ENCODE data around the gene RFX2. TPM values are rescaled to one million over a fixed set of nuclear protein-coding genes. Genes with fewer than 3 reads are reported as not detected.

Gene RFX2
- total and polyA plus RNA-seq, 7 experiments from 2014 or later, result 3.8 to 18.4 (median 8.2) TPM

GRCh38 chr19:6064336-6065073 is 45.8 kb downstream of the RFX2 start:
- no peak overlapping the region for H3K4me3 Mint-ChIP-seq
- H3K27me3 Mint-ChIP-seq, result peaks cover 0 to 15% (median 6%) of the 10 kb centered on the region in 5 donors
- peaks cover 25 to 55% (median 48%) of the 10 kb centered on the region in 7 donors for H3K4me1 Mint-ChIP-seq
- H3K36me3 ChIP-seq (ENCODE audit: control insufficient read depth in 2 of 3, insufficient read depth in 3 of 3, low read length in 3 of 3), result no peaks in the 10 kb centered on the region
- no peaks in the 10 kb centered on the region for H3K27me3 ChIP-seq (ENCODE audit: control insufficient read depth in 2 of 2, insufficient read depth in 2 of 2, low read length in 2 of 2)
- H3K4me3 ChIP-seq (ENCODE audit: low read length), result no peak overlapping the region
- no peak for ATAC-seq
- H3K27ac Mint-ChIP-seq, result no peak overlapping the region
- H3K4me1 ChIP-seq (ENCODE audit: control insufficient read depth in 2 of 2, insufficient read depth in 2 of 2, low read length in 2 of 2), result peaks cover 0 to 4% of the 10 kb centered on the region in 2 donors
- ChIA-PET CTCF (interaction anchor here (1.5 kb wide), 1 partner anchor 16 kb away, joined by 3 read pairs; no protein-coding TSS in a partner anchor), POLR2A (no interaction called here)
- H3K9me3 Mint-ChIP-seq, result peaks cover 0 to 3% (median 0%) of the 10 kb centered on the region in 11 donors
- H3K36me3 Mint-ChIP-seq, result peaks cover 0 to 4% (median 0%) of the 10 kb centered on the region in 5 donors
- intact Hi-C loops (cut with micrococcal nuclease), result loop anchor here in 1 of 2 donors (5.0 kb wide), 1 partner anchor 48 kb away; the partner anchor contains the start of gene RFX2
- H3K27ac ChIP-seq (ENCODE audit: low read depth, low read length), result no peak overlapping the region
- H3K9me3 ChIP-seq (ENCODE audit: control insufficient read depth in 2 of 3, low read length in 3 of 3), result no peaks in the 10 kb centered on the region
- DNase-seq, result no peak

DNA sequence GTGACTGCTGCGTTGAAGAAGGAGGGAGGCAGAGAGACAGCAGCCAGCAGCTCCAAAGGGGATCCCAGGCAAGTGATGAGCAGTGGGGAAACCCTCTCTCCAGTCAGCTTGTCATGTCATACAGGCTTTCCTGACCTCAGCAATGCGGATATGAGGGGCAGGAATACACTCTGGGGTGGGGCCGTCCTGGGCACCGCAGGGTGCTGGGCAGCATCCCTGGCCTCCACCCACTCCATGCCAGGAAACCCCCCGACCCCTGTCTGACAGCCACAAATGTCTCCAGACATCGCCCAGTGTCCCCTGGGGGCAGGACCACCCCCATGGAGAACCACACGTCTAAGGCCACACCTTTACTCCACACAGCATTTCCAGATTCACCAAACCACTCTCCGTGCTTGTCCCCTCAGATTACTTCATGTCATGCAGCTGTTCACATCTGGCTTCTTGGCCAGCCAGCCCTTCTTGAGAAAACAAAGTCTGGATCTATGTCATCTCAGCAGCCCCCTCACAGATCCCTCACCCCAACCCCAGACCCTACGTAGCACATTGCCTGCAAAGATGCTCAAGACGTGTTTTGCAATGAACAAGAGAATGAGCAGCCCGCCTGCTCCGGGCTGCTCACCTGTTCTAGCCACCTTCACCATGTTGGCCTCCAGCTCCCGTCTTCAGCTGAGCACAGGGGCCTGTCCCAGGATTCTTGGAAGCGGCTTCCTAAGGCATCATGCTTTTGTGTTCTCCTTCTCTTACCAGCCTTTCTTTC is 46.5 kb downstream of the RFX2 start:
- ChIA-PET POLR2A (interaction anchor here (0.5 kb wide), 1 partner anchor 1743 kb away, joined by 3 read pairs; no protein-coding TSS in a partner anchor), CTCF (interaction anchor here (1.5 kb wide), 1 partner anchor 16 kb away, joined by 3 read pairs; no protein-coding TSS in a partner anchor)
- Mint-ChIP-seq H3K27me3 (peaks cover 0 to 15% (median 6%) of the 10 kb centered on the region in 5 donors), H3K27ac (no peak overlapping the region), H3K4me1 (peaks cover 19 to 55% (median 44%) of the 10 kb centered on the region in 7 donors), H3K4me3 (no peak overlapping the region), H3K9me3 (no peaks in the 10 kb centered on the region), H3K36me3 (no peaks in the 10 kb centered on the region)
- Histone ChIP-seq H3K4me3 (ENCODE audit: low read length) (no peak overlapping the region), H3K4me1 (ENCODE audit: control insufficient read depth in 2 of 2, insufficient read depth in 2 of 2, low read length in 2 of 2) (peaks cover 0 to 4% of the 10 kb centered on the region in 2 donors), H3K36me3 (ENCODE audit: control insufficient read depth in 2 of 3, insufficient read depth in 3 of 3, low read length in 3 of 3) (no peaks in the 10 kb centered on the region), H3K27ac (ENCODE audit: low read depth, low read length) (no peak overlapping the region), H3K9me3 (ENCODE audit: control insufficient read depth in 2 of 3, low read length in 3 of 3) (no peaks in the 10 kb centered on the region), H3K27me3 (ENCODE audit: control insufficient read depth in 2 of 2, insufficient read depth in 2 of 2, low read length in 2 of 2) (no peaks in the 10 kb centered on the region)
- intact Hi-C loops (cut with micrococcal nuclease), result no loop called here
- ATAC-seq (no peak), DNase-seq (no peak)

DNA sequence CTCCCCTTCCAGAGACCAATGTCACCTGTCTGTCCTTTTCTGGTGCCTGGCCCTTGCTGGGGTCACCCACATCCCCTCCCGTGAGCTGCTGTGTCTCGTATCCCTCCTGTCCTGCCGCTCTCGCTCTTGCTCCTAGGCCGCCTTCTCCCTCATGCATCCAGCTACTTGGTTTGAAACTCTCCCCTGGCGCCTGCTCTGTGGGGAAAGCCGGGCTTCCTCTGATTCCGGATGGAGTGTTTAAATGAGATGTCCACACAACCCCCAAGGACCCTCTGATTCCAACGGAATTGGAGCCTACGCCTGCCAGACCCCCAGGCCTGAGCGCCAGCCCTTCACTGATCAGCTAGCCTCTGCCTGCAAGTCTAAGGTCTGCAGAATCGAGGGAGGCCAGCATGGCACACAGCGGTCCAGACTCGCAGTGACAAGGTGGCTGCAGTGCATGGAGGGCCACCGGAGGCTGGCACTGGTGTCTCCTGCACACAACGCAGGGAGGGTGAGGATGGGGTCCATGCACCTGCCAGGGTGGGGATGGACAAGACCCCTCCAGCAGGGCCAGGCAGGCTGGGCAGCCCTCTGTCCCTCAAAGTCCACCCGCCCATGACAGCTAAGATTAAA is 47.2 kb downstream of the RFX2 start:
- intact Hi-C loops (cut with micrococcal nuclease), result no loop called here
- H3K27ac Mint-ChIP-seq, result peak overlapping the region in 1 of 9 donors; percentile 40
- H3K4me3 Mint-ChIP-seq, result peak overlapping the region in 1 of 10 donors; percentile 17
- ChIA-PET CTCF (interaction anchor here (0.8 to 1.0 kb wide), 2 partner anchors 11 to 15 kb away, joined by 3 to 4 read pairs; no protein-coding TSS in a partner anchor), POLR2A (interaction anchor here (0.5 kb wide), 1 partner anchor 1743 kb away, joined by 3 read pairs; no protein-coding TSS in a partner anchor)
- H3K36me3 ChIP-seq (ENCODE audit: control insufficient read depth in 2 of 3, insufficient read depth in 3 of 3, low read length in 3 of 3), result no peaks in the 10 kb centered on the region
- no peaks in the 10 kb centered on the region for H3K9me3 Mint-ChIP-seq
- no peaks in the 10 kb centered on the region for H3K27me3 ChIP-seq (ENCODE audit: control insufficient read depth in 2 of 2, insufficient read depth in 2 of 2, low read length in 2 of 2)
- no peak for DNase-seq
- H3K4me1 Mint-ChIP-seq, result peaks cover 19 to 55% (median 44%) of the 10 kb centered on the region in 7 donors
- H3K9me3 ChIP-seq (ENCODE audit: control insufficient read depth in 2 of 3, low read length in 3 of 3), result no peaks in the 10 kb centered on the region
- no peak for ATAC-seq
- no peak overlapping the region for H3K27ac ChIP-seq (ENCODE audit: low read depth, low read length)
- peaks cover 0 to 15% (median 6%) of the 10 kb centered on the region in 5 donors for H3K27me3 Mint-ChIP-seq
- peaks cover 0 to 4% of the 10 kb centered on the region in 2 donors for H3K4me1 ChIP-seq (ENCODE audit: control insufficient read depth in 2 of 2, insufficient read depth in 2 of 2, low read length in 2 of 2)
- H3K4me3 ChIP-seq (ENCODE audit: low read length), result no peak overlapping the region
- H3K36me3 Mint-ChIP-seq, result no peaks in the 10 kb centered on the region

DNA sequence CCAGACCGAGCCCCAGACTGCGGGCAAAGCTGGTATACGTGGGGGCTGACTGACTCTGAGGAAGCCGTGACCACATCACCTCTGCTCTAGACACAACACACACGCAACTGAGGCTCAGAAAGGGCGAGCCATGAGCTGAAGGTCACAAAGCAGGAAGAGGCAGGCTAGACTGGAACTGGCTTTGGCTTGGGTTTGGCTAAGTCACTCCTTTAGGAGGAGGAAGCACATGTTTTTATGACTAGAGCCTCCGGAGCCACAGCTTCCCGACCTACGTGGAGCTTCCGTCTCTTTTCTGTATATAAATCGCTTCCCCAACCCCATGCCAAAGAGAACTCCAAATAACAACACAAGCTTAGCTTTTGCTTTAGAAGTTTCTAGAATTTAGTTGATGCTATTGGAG is 48.0 kb downstream of the RFX2 start:
- ChIA-PET POLR2A (no interaction called here), CTCF (interaction anchor here (0.8 to 1.0 kb wide), 2 partner anchors 11 to 14 kb away, joined by 3 to 4 read pairs; no protein-coding TSS in a partner anchor)
- Histone ChIP-seq H3K36me3 (ENCODE audit: control insufficient read depth in 2 of 3, insufficient read depth in 3 of 3, low read length in 3 of 3) (no peaks in the 10 kb centered on the region), H3K27ac (ENCODE audit: low read depth, low read length) (no peak overlapping the region), H3K4me1 (ENCODE audit: control insufficient read depth in 2 of 2, insufficient read depth in 2 of 2, low read length in 2 of 2) (peaks cover 0 to 4% of the 10 kb centered on the region in 2 donors), H3K9me3 (ENCODE audit: control insufficient read depth in 2 of 3, low read length in 3 of 3) (no peaks in the 10 kb centered on the region), H3K4me3 (ENCODE audit: low read length) (no peak overlapping the region), H3K27me3 (ENCODE audit: control insufficient read depth in 2 of 2, insufficient read depth in 2 of 2, low read length in 2 of 2) (no peaks in the 10 kb centered on the region)
- Mint-ChIP-seq H3K36me3 (no peaks in the 10 kb centered on the region), H3K4me3 (peak overlapping the region in 8 of 10 donors; percentile 5 to 51 (median 28)), H3K27me3 (peaks cover 0 to 15% (median 6%) of the 10 kb centered on the region in 5 donors), H3K4me1 (peaks cover 19 to 53% (median 42%) of the 10 kb centered on the region in 7 donors), H3K9me3 (peaks cover 0 to 1% (median 0%) of the 10 kb centered on the region in 11 donors), H3K27ac (peak overlapping the region in 4 of 9 donors; percentile 12 to 76 (median 40))
- intact Hi-C loops (cut with micrococcal nuclease), result no loop called here
- DNase-seq, result peak in 1 of 9 donors; percentile 24
- peak; percentile 51 for ATAC-seq

DNA sequence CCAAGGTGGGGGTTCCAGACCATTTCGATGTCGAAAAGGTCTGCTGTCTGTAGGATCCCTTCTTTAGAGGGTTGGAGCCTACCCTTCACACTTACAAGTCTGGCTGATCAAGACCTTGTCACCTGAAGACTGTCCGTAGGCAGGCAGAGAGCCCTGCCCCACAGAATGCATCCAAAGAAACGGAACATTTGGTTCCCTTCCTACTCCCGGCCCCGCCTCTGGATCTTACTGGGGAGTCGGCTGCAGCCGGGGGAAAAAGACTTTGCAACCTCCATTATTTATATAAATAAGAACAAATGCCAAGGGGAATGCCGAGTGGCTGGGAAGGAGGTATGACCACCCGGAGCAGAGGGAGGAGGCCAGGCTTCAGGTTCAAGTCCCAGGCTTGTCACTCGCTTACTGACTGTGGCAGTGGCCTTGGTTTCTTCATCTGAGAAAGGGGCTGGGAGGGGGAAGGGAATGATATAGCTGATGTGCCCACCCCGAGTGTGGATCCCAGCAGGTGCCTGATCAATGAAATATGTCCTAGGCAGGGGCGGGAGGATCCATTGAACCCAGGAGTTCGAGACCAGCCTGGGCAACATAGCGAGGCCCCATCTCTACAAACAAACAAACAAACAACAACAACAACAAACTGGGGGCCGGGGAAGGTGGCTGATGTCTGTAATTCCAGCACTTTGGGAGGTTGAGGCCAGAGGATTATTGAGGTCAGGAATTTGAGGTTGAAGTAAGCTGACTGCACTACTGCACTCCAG is 48.7 kb downstream of the RFX2 start:
- intact Hi-C loops (cut with micrococcal nuclease), result no loop called here
- H3K9me3 Mint-ChIP-seq, result peaks cover 0 to 1% (median 0%) of the 10 kb centered on the region in 11 donors
- ChIA-PET POLR2A (no interaction called here), CTCF (interaction anchor here (1.0 kb wide), 1 partner anchor 13 kb away, joined by 3 read pairs; no protein-coding TSS in a partner anchor)
- H3K27me3 Mint-ChIP-seq, result peaks cover 0 to 15% (median 6%) of the 10 kb centered on the region in 5 donors
- no peaks in the 10 kb centered on the region for H3K9me3 ChIP-seq (ENCODE audit: control insufficient read depth in 2 of 3, low read length in 3 of 3)
- H3K4me3 ChIP-seq (ENCODE audit: low read length), result no peak overlapping the region
- H3K36me3 ChIP-seq (ENCODE audit: control insufficient read depth in 2 of 3, insufficient read depth in 3 of 3, low read length in 3 of 3), result no peaks in the 10 kb centered on the region
- peak overlapping the region; percentile 62 to 81 (median 68) for H3K4me3 Mint-ChIP-seq
- DNase-seq (no peak), ATAC-seq (no peak)
- peaks cover 19 to 52% (median 37%) of the 10 kb centered on the region in 7 donors for H3K4me1 Mint-ChIP-seq
- no peaks in the 10 kb centered on the region for H3K27me3 ChIP-seq (ENCODE audit: control insufficient read depth in 2 of 2, insufficient read depth in 2 of 2, low read length in 2 of 2)
- H3K4me1 ChIP-seq (ENCODE audit: control insufficient read depth in 2 of 2, insufficient read depth in 2 of 2, low read length in 2 of 2), result peaks cover 0 to 4% of the 10 kb centered on the region in 2 donors
- H3K27ac ChIP-seq (ENCODE audit: low read depth, low read length), result no peak overlapping the region
- H3K36me3 Mint-ChIP-seq, result no peaks in the 10 kb centered on the region
- H3K27ac Mint-ChIP-seq, result peak overlapping the region in 8 of 9 donors; percentile 0 to 92 (median 57)

Measured in naive thymus-derived CD4-positive, alpha-beta T cell (primary cell).